LNCaP clone FGC (cell line): ENCODE data around the gene MYCBPAP.

Experiments used
- DNase-seq: peaks from one replicate; pipeline ENCODE4 v3.0.0-alpha.2; 2011; ENCODE audit warnings: low read depth
- H3K4me3 ChIP-seq: 2 replicates; pipeline ENCODE4 v1.5.1; 2011; ENCODE audit warnings: mild to moderate bottlenecking, low read depth, low read length, control low read depth
- TF ChIP-seq, protein P1 (sequence below): IDR thresholded peaks from 2 replicates; pipeline ENCODE4 v1.5.1; 2012; ENCODE audit warnings: mild to moderate bottlenecking; ENCODE audit not compliant: control insufficient read depth, insufficient read depth; ENCODE audit errors: extremely low read depth

MYCBPAP gene

DNA sequence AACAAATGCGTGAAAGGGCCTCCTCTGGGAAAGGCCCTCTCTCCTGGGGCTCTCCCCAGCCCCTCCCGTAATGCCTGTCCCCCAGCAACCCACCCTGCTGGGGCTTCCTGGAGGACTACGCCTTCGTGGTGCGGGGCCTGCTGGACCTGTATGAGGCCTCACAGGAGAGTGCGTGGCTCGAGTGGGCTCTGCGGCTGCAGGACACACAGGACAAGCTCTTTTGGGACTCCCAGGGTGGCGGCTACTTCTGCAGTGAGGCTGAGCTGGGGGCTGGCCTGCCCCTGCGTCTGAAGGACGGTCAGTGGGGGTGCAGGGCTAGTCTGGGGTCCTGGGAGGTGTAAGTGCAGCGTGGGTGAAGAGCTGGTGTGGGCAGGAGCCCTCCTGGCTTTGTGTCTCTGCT lies 43.6 kb downstream of the MYCBPAP start:
- no peak for DNase-seq
- no peak overlapping the region for H3K4me3 ChIP-seq
- TF ChIP-seq, protein P1, sequence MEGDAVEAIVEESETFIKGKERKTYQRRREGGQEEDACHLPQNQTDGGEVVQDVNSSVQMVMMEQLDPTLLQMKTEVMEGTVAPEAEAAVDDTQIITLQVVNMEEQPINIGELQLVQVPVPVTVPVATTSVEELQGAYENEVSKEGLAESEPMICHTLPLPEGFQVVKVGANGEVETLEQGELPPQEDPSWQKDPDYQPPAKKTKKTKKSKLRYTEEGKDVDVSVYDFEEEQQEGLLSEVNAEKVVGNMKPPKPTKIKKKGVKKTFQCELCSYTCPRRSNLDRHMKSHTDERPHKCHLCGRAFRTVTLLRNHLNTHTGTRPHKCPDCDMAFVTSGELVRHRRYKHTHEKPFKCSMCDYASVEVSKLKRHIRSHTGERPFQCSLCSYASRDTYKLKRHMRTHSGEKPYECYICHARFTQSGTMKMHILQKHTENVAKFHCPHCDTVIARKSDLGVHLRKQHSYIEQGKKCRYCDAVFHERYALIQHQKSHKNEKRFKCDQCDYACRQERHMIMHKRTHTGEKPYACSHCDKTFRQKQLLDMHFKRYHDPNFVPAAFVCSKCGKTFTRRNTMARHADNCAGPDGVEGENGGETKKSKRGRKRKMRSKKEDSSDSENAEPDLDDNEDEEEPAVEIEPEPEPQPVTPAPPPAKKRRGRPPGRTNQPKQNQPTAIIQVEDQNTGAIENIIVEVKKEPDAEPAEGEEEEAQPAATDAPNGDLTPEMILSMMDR, result no peak

DNA sequence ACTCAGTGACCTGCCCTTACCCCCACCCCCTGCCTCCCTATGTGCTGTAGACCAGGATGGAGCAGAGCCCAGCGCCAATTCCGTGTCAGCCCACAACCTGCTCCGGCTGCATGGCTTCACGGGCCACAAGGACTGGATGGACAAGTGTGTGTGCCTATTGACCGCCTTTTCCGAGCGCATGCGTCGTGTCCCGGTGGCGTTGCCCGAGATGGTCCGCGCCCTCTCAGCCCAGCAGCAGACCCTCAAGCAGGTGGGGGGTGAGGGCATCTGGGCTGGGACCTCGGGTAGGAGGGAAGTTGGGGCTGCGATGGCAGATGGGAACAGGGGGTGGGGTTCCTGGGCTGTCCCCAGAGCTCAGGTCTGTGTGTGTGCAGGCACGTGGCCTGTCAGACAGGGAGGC lies 46.0 kb downstream of the MYCBPAP start:
- H3K4me3 ChIP-seq, result no peak overlapping the region
- DNase-seq, result no peak
- TF ChIP-seq, protein P1, result no peak

DNA sequence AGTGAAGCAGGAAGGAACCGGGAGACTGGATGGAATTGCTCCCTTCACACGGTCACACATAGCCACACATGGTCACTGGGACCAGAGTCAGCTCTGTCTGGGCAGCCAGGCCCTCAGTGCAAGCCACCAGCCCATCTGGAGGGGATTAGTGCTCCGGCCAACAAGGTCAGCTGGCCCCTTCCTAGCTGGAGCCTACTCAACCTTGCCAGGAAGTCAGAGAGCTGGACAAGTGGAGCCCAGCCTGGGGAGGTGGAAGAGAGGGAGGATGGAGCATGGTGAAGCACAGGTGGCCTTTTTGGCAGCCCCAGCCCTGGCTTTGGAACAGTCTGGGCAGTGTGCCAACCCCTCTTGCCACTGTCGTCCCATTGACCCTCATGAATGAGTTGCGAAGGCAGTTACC lies 48.6 kb downstream of the MYCBPAP start:
- TF ChIP-seq, protein P1, result no peak
- DNase-seq, result no peak
- H3K4me3 ChIP-seq, result no peak overlapping the region

DNA sequence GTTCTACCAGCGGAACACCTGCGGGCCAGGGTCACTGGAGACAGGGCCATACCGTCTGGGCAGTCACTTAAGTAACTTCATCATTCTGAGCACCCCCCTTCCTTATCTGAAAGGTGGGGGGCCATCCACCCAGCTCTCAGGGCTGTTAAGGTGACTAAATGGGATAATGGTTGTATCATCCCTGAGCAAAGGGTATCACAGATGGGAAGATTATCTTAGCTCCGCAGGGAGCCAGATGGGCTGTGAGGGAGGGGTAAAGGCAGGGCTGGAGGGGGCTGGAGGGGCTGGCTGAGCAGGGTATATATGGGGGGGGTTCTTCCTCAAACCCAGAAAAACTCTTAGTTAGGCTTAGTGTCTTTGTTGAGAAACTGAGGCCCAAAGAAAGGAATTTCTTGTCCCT lies 49.4 kb downstream of the MYCBPAP start:
- no peak for DNase-seq
- no peak overlapping the region for H3K4me3 ChIP-seq
- TF ChIP-seq, protein P1, result no peak

DNA sequence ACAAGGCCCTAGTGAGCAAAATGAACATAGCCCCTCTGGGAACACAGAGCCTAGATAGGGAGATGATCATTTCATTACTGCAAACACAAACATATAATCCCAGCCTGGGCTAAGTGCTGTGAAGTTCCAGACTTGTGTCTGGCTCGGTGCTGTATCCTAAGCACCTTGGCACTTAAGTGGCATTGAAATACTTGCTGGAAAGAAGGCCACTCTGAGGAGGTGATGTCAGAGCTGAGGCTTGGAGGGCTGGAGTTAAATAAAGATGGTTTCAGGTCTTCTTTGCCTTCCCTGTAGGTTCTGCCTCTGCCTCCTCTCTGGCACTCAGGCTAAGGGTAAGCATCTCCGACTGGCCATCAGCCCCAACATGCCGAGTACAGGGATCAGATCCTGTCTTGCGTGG lies 49.9 kb downstream of the MYCBPAP start:
- DNase-seq, result no peak
- H3K4me3 ChIP-seq, result no peak overlapping the region
- TF ChIP-seq, protein P1, result no peak

DNA sequence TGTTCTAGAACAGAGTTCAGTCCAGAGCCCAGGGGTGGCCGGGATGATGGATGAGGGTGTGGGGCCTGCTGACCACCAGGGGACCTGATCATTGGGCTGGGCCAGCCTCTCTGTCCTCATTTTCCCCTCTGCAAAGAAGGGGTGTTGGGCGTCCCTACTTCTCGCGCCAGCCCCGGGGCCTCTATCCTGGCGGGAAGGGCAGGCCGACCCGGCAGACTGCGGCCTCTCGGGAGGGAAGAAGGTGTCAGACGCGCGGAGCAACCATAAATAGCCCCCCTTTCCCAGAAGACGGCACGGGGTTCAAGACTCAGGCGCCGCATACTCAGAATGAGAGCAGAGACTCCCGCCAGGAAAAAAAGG lies 50.3 kb downstream of the MYCBPAP start:
- DNase-seq, result no peak
- H3K4me3 ChIP-seq, result no peak overlapping the region
- TF ChIP-seq, protein P1, result no peak

DNA sequence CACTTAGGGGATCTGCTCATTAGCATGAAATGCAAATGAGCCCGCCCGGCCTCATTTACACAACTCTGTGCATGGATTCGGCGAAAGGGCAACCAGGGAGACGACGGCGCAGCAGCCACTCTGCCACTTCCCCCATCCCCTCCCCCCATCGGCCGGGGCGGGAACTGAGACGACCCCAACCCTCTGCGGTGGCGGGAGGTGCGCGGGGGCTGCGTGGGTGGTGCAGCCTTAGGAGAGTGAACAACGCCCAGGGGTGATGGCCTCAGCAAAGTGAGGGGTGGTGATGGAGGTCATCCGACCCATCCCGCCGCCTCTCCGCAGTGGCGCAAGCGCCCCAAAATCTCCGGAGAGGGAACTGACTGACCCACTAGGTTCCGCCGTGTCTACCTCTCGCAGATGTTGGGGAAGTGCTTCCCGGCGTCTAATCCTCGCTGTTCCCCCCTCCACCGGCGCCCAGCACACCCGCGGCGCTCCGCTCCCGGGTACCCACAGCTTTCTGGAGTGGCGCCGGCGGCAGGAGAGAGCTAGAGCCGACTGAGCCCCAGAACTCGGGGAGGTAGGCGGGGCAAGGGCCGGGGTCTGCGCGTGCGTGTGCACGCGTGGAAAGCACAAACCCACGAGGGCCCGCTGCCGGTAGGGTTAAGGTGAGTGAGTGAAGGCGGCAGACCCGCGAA lies 50.8 kb downstream of the MYCBPAP start:
- no peak for DNase-seq
- no peak overlapping the region for H3K4me3 ChIP-seq
- TF ChIP-seq, protein P1, result no peak
